ENCODE results near the gene CTRB2.
"Not testable (repeated sequence)": the region's sequence is repeated elsewhere in the genome, so short reads cannot be mapped to it uniquely, and the experiment has no call there.

Gene CTRB2

DNA sequence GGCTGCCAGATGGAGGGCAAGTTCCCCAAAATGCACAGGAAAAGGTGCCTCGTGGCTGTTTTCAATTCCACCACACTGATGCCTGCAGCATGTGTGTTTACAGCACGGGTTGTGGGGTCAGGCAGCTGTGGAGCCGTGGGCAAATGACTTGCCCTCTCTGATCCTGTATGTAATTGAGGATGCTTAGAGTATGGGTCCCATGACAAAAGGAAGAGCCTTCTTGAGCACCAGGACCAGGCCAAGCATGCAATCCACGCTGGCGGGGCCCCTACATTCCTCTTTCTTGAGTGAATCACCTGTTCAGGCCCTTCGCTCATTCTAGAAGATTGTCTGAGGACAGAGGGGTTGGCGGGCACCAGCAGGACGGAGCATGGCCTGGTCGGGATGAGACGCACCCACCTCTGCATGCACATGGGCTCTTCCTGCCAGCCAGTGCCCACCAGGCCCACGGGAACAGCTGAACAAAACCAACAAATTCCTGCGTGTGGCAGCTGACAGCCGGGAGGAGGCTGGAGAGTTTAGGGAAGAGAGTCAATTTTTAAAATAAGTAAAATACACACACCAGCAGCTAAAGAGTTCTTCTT is 1.4 kb upstream of the CTRB2 start:
- no peaks in the 10 kb centered on the region for H3K4me1 ChIP-seq (ENCODE audit: control insufficient read depth, insufficient read depth, low read length)

DNA sequence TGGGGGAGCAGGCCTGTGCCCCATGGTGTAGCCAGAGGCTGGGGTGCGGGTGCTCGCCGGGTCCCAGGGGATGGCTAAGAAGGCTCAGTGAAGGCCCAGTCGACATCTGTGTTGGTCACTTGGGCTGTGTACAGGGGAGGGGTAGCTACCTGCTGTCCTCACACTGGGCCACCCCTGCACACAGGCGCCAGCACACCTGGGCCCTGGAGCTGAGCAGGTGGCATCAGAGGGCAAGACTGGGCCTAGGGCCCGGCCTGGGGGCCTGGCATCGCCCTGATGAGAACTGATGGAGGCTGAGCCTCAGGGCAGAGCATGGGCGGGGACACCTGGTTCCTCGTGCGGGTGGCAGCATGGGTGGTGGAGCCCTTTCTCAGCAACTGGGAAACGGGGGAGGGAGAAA is 870 bp upstream of the CTRB2 start:
- no peaks in the 10 kb centered on the region for H3K36me3 ChIP-seq (ENCODE audit: control insufficient read depth, insufficient read depth, low read length)

More for the DNA sequence above, 1.4 kb upstream of the CTRB2 start:
- Histone ChIP-seq H3K36me3 (ENCODE audit: control insufficient read depth, insufficient read depth, low read length) (no peaks in the 10 kb centered on the region), H3K9me3 (ENCODE audit: control insufficient read depth, insufficient read depth, low read length) (no peaks in the 10 kb centered on the region), H3K9ac (ENCODE audit: low read depth, low read length) (no peak overlapping the region), H3K27me3 (ENCODE audit: control insufficient read depth, insufficient read depth, low read length) (no peaks in the 10 kb centered on the region), H3K4me3 (ENCODE audit: low read depth, low read length) (no peak overlapping the region)

DNA sequence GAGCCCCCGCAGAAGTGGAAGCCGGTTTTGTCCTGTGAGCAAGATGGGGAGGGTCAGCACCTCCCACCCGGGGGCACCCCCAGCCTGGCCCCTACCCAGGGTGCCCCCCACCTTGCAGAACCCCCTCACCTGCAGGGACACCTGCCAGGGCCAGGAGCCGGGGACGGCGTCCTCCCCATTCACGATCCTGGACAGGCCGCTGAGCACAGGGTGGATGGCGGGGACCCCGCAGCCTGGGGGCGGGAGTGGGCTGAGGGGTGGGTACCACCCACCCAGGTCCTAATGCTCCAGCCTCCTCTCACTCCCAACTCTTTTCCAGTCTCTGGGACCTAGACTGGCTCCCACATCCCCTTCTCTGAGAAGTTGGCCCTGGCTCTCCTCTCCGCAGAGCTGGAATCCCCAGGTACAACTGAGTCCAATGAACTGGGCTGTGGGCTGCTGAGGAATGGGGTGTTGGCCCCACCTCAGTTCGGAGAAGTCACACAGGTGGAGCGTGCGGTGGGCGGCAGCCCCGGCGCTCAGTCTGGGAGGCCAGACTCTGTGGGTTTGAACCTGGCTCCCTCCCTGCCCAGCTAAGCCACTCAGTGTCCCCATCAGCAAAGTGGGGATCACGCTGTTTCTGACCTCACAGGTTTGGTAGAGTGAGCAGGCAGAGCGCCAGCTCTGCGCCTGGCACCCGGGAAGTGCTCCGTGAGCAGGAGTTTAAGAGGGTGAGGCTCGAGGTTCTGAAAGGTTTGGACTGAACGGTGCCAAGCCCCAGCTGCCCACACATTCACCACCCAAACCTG is 806 bp downstream of the CTRB2 start:
- not testable (repeated sequence) for H3K27me3 ChIP-seq (ENCODE audit: control insufficient read depth, insufficient read depth, low read length); H3K4me3 ChIP-seq (ENCODE audit: low read depth, low read length); H3K9ac ChIP-seq (ENCODE audit: low read depth, low read length); H3K9me3 ChIP-seq (ENCODE audit: control insufficient read depth, insufficient read depth, low read length); H3K4me1 ChIP-seq (ENCODE audit: control insufficient read depth, insufficient read depth, low read length); H3K36me3 ChIP-seq (ENCODE audit: control insufficient read depth, insufficient read depth, low read length)

More for the DNA sequence above, 870 bp upstream of the CTRB2 start:
- no peak overlapping the region for H3K9ac ChIP-seq (ENCODE audit: low read depth, low read length)
- no peak overlapping the region for H3K4me3 ChIP-seq (ENCODE audit: low read depth, low read length)
- H3K4me1 ChIP-seq (ENCODE audit: control insufficient read depth, insufficient read depth, low read length) = no peaks in the 10 kb centered on the region
- no peaks in the 10 kb centered on the region for H3K27me3 ChIP-seq (ENCODE audit: control insufficient read depth, insufficient read depth, low read length)
- H3K9me3 ChIP-seq (ENCODE audit: control insufficient read depth, insufficient read depth, low read length) = no peaks in the 10 kb centered on the region

DNA sequence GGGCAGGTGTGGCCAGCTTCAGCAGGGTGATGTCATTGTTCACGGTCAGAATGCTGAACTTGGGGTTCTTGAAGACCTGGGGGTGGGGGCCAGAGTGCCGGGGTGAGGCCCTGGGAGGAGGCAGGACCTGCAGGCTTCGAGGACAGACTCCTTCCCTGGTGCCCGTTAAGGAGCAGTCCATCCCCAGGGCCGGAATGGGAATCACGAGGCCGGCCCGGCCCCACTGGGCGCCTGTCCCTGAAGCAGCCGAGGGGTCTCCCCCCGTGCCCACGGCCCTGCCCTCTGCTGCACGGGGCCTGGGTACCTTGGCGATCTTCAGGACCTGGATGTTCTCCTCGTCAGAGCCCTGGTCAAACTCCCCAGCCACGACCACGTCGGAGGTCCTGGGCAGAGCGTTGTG is 1.5 kb downstream of the CTRB2 start:
- not testable (repeated sequence) for H3K4me1 ChIP-seq (ENCODE audit: control insufficient read depth, insufficient read depth, low read length)

DNA sequence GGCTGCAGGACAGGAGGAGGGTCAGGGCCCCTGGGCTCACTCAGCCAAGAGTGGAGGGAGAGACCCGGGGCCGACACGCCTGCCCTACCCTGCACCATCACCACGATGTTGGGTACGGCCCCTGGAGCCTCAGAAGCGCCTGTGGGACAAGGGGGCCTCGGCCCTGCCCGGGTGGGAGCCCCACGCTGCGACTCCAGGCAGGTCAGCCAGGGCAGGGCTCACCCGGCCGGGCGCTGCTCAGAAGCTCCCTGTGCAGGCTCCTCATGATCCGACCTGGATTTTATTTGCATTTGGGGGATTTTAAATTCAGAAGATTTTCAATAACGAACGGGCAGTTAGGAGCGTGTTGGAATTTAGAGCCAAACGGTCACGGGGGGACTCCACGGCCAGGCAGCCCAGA is 2.1 kb downstream of the CTRB2 start:
- H3K36me3 ChIP-seq (ENCODE audit: control insufficient read depth, insufficient read depth, low read length); H3K9me3 ChIP-seq (ENCODE audit: control insufficient read depth, insufficient read depth, low read length); H3K4me1 ChIP-seq (ENCODE audit: control insufficient read depth, insufficient read depth, low read length); H3K9ac ChIP-seq (ENCODE audit: low read depth, low read length); H3K4me3 ChIP-seq (ENCODE audit: low read depth, low read length); H3K27me3 ChIP-seq (ENCODE audit: control insufficient read depth, insufficient read depth, low read length): not testable (repeated sequence)

More for the DNA sequence above, 1.5 kb downstream of the CTRB2 start:
- not testable (repeated sequence) for H3K27me3 ChIP-seq (ENCODE audit: control insufficient read depth, insufficient read depth, low read length); H3K36me3 ChIP-seq (ENCODE audit: control insufficient read depth, insufficient read depth, low read length); H3K4me3 ChIP-seq (ENCODE audit: low read depth, low read length); H3K9me3 ChIP-seq (ENCODE audit: control insufficient read depth, insufficient read depth, low read length); H3K9ac ChIP-seq (ENCODE audit: low read depth, low read length)

DNA sequence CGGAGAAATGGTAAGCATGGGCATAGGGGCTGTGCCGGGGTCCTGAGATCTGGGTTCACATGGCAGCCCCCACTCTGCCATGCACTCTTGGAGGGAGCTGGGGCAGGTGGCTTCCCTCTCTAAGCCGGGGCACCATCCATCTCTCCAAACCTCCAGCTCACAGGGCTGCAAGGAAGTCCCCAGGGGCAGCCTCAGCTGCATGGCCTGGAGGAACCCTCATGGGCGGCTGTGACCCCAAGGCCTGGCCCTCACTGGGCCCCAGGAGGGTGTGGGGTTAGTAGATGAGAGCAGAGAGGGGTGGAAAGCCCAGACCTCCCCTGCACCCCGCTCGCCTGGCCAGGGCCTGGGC is 2.6 kb downstream of the CTRB2 start:
- Histone ChIP-seq H3K4me1 (ENCODE audit: control insufficient read depth, insufficient read depth, low read length) (no peaks in the 10 kb centered on the region), H3K9me3 (ENCODE audit: control insufficient read depth, insufficient read depth, low read length) (no peaks in the 10 kb centered on the region), H3K36me3 (ENCODE audit: control insufficient read depth, insufficient read depth, low read length) (no peaks in the 10 kb centered on the region), H3K27me3 (ENCODE audit: control insufficient read depth, insufficient read depth, low read length) (no peaks in the 10 kb centered on the region), H3K9ac (ENCODE audit: low read depth, low read length) (no peak overlapping the region), H3K4me3 (ENCODE audit: low read depth, low read length) (no peak overlapping the region)

DNA sequence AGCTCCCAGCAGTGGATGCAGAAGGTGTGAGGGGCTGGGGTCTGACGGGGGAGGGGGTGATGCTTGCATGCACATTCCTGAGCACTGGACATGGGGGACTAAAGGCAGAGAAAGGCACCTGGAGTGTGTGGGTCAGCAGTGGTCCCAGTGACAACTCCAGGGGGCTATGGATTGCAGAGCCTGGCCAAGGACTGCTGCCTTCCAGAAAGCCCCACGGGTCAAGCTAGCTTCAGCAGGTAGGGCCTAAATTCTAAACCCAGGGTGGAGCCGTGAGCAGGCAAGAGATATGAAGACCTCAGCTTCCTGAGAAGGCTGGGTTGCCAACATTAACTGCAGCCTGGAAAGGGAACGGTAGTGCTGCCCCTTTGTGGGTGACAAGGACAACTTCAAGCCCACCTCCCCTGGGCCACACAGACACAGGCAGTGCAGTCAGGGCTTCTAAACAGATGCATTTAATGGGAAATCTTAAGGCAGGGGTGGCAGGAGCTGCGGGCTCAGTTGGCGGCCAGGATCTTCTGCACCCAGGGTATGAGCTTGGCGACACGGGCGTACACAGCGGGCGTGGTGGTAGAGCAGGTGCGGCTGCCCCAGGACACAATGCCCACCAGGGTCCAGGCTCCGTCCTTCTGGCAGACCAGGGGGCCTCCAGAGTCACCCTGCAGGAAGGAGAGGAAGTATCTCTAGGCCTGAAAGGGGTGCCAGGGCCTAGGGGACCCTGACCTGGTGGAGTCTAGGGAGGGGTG is 3.1 kb downstream of the CTRB2 start:
- H3K9ac ChIP-seq (ENCODE audit: low read depth, low read length) = no peak overlapping the region
- no peaks in the 10 kb centered on the region for H3K36me3 ChIP-seq (ENCODE audit: control insufficient read depth, insufficient read depth, low read length)

DNA sequence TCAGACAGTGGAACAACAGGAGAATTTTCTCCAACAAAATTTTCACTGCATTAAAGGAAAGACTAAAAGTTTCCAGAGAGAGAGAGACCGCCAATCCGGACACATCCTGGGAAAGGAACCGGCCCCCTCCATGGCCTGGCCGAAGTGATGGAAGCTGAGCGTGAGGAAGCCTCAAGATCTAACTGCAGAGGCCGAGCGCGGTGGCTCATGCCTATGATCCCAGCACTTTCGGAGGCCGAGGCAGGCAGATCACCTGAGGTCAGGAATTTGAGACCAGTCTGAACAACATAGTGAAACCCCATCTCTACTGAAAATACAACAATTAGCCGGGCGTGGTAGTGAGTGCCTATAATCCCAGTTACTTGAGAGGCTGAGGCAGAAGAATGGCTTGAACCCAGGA is 3.9 kb downstream of the CTRB2 start:
- Histone ChIP-seq H3K4me3 (ENCODE audit: low read depth, low read length) (no peak overlapping the region), H3K9ac (ENCODE audit: low read depth, low read length) (no peak overlapping the region), H3K27me3 (ENCODE audit: control insufficient read depth, insufficient read depth, low read length) (no peaks in the 10 kb centered on the region), H3K9me3 (ENCODE audit: control insufficient read depth, insufficient read depth, low read length) (no peaks in the 10 kb centered on the region), H3K36me3 (ENCODE audit: control insufficient read depth, insufficient read depth, low read length) (no peaks in the 10 kb centered on the region), H3K4me1 (ENCODE audit: control insufficient read depth, insufficient read depth, low read length) (peaks cover 2% of the 10 kb centered on the region)

More for the DNA sequence above, 3.1 kb downstream of the CTRB2 start:
- Histone ChIP-seq H3K27me3 (ENCODE audit: control insufficient read depth, insufficient read depth, low read length) (no peaks in the 10 kb centered on the region), H3K4me1 (ENCODE audit: control insufficient read depth, insufficient read depth, low read length) (no peaks in the 10 kb centered on the region), H3K9me3 (ENCODE audit: control insufficient read depth, insufficient read depth, low read length) (no peaks in the 10 kb centered on the region), H3K4me3 (ENCODE audit: low read depth, low read length) (no peak overlapping the region)

DNA sequence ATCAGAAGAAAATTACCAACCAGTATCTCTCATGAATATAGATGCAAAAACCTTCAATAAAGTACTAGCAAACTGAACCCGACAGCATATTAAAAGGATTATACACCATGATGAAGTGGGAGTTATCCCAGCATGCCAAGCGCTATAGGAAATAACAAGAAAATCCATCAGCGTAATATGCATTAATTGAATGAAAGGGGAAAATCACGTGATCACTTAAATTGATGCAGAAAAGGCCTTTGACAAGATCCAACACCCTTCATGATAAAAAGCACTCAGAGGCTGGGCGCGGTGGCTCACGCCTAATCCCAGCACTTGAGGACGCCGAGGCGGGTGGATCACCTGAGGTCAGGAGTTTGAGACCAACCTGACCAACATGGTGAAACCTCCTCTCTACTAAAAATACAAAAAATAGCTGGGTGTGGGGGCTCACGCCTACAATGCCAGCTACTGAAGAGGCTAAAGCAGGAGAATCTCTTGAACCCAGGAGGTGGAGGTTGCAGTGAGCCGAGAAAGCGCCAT is 4.8 kb downstream of the CTRB2 start:
- Histone ChIP-seq H3K4me1 (ENCODE audit: control insufficient read depth, insufficient read depth, low read length) (peaks cover 2% of the 10 kb centered on the region), H3K9ac (ENCODE audit: low read depth, low read length) (no peak overlapping the region), H3K36me3 (ENCODE audit: control insufficient read depth, insufficient read depth, low read length) (no peaks in the 10 kb centered on the region), H3K9me3 (ENCODE audit: control insufficient read depth, insufficient read depth, low read length) (no peaks in the 10 kb centered on the region), H3K27me3 (ENCODE audit: control insufficient read depth, insufficient read depth, low read length) (no peaks in the 10 kb centered on the region), H3K4me3 (ENCODE audit: low read depth, low read length) (no peak overlapping the region)

DNA sequence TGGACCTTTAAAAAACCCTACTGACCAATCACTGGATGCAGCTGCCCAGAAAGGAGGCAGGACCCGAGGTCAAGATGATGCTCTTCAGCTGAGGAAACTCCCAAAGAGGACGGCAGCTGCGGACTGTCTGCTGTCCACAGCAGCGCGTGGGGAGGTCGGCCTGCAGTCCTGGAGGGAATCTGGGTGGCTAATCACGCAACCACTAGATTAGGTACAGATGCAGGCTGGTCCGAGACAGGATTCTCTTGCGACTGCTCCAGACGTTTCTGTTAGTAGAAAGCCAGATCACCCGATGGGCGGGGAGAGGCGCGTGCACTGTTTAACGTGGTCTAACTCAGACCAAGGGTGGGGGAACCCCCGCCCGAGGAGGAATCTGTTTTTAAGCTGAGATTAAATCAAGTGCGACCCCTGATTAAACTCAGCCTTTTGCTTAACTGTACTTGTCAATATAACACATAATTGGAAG is 8.8 kb downstream of the CTRB2 start:
- Histone ChIP-seq H3K9me3 (ENCODE audit: control insufficient read depth, insufficient read depth, low read length) (no peaks in the 10 kb centered on the region), H3K4me1 (ENCODE audit: control insufficient read depth, insufficient read depth, low read length) (peaks cover 2% of the 10 kb centered on the region), H3K27me3 (ENCODE audit: control insufficient read depth, insufficient read depth, low read length) (no peaks in the 10 kb centered on the region), H3K9ac (ENCODE audit: low read depth, low read length) (no peak overlapping the region), H3K36me3 (ENCODE audit: control insufficient read depth, insufficient read depth, low read length) (no peaks in the 10 kb centered on the region), H3K4me3 (ENCODE audit: low read depth, low read length) (no peak overlapping the region)

DNA sequence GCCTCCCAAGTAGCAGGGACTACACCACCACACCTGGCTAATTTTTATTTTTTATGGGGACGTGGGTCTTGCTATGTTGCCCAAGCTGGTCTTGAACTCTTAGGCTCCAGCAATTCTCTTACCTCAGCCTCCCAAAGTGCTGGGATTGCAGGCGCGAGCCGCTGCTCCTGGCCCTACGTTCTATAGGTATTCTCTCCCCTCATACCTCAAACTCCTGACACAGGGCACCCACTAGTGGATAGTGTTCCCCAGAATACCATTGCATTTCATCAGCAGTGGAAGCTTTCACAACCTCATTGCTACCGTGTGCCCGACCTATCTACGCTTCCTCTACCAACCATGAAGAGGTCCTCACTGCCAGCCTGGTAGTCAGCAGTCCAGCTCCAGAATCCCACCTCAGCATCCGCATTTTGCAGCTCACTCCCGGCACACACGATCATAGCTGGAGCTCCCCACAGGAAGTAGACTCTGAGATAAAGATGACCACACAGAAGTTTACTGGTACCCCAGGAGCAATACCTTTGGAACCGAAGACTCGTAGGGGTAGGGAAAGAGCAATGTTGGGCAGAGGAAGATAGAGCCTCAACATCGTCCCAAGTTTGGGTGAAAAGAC is 9.3 kb downstream of the CTRB2 start:
- Histone ChIP-seq H3K4me1 (ENCODE audit: control insufficient read depth, insufficient read depth, low read length) (peaks cover 2% of the 10 kb centered on the region), H3K36me3 (ENCODE audit: control insufficient read depth, insufficient read depth, low read length) (no peaks in the 10 kb centered on the region), H3K4me3 (ENCODE audit: low read depth, low read length) (no peak overlapping the region), H3K27me3 (ENCODE audit: control insufficient read depth, insufficient read depth, low read length) (no peaks in the 10 kb centered on the region), H3K9me3 (ENCODE audit: control insufficient read depth, insufficient read depth, low read length) (no peaks in the 10 kb centered on the region), H3K9ac (ENCODE audit: low read depth, low read length) (no peak overlapping the region)

Measured in iPS-15b (cell line).